OCI-LY3 (cell line): Measurements from ENCODE around the gene MKX.

ENCODE experiments used
- H2AFZ ChIP-seq: fragments of 200-600, 300-600 bp; shearing (Covaris generic); 2 replicates; pipeline ENCODE4 v1.6.0; 2014; ENCODE audit warnings: antibody characterized with exemption, low read depth, low read length
- H3K27ac ChIP-seq: fragments of 200-600, 300-600 bp; sonication (generic); 2 replicates; pipeline ENCODE4 v1.5.1; 2014; ENCODE audit warnings: mild to moderate bottlenecking, low read length, moderate library complexity, mixed read lengths
- H3K27me3 ChIP-seq: fragments of 200-600, 300-600 bp; sonication (generic); 2 replicates; pipeline ENCODE4 v1.6.1; 2014; ENCODE audit warnings: low read depth, low read length, mixed read lengths
- H3K36me3 ChIP-seq: fragments of 200-600, 300-600 bp; sonication (generic); replicated peaks from 2 replicates; pipeline ENCODE3; 2014; ENCODE audit warnings: low read depth, low read length, mixed read lengths
- H3K4me1 ChIP-seq: fragments of 300-600, 200-600 bp; sonication (generic); 2 replicates; pipeline ENCODE4 v1.6.1; 2014; ENCODE audit warnings: low read length, mixed read lengths
- H3K4me2 ChIP-seq: fragments of 200-600, 300-600 bp; sonication (generic); 2 replicates; pipeline ENCODE4 v1.6.1; 2014; ENCODE audit warnings: low read length, mixed read lengths
- H3K4me3 ChIP-seq: fragments of 300-600, 200-600 bp; sonication (generic); 2 replicates; pipeline ENCODE4 v1.5.1; 2014; ENCODE audit warnings: antibody characterized with exemption, mild to moderate bottlenecking, low read length, moderate library complexity
- H3K79me2 ChIP-seq: fragments of 300-600, 200-600 bp; shearing (Covaris generic); 2 replicates; pipeline ENCODE4 v1.6.1; 2014; ENCODE audit warnings: mild to moderate bottlenecking, low read length, mixed read lengths
- H3K9ac ChIP-seq: fragments of 300-600, 200-600 bp; shearing (Covaris generic); 2 replicates; pipeline ENCODE4 v1.6.0; 2014; ENCODE audit warnings: mild to moderate bottlenecking, low read length, moderate library complexity
- H3K9me3 ChIP-seq: fragments of 200-600, 300-600 bp; shearing (Covaris generic); 2 replicates; pipeline ENCODE4 v1.6.1; 2014; ENCODE audit warnings: low read length, mixed read lengths; ENCODE audit not compliant: insufficient read depth
- H4K20me1 ChIP-seq: fragments of 200-600, 300-600 bp; sonication (generic); 2 replicates; pipeline ENCODE4 v1.6.1; 2016; ENCODE audit warnings: low read length, mixed read lengths; ENCODE audit not compliant: insufficient read depth
- EZH2phosphoT487 ChIP-seq: fragments of 200-600 bp; shearing (Covaris generic); IDR thresholded peaks from 2 replicates; pipeline ENCODE4 v1.6.1; 2018; ENCODE audit warnings: antibody characterized with exemption, mixed run types, low read depth
- TF ChIP-seq, protein P1 (sequence below): fragments of 200-600, 300-600 bp; sonication (generic); IDR thresholded peaks from 2 replicates; pipeline ENCODE4 v1.5.1; 2014; ENCODE audit warnings: antibody characterized with exemption, low read length, low read depth

Gene MKX

DNA sequence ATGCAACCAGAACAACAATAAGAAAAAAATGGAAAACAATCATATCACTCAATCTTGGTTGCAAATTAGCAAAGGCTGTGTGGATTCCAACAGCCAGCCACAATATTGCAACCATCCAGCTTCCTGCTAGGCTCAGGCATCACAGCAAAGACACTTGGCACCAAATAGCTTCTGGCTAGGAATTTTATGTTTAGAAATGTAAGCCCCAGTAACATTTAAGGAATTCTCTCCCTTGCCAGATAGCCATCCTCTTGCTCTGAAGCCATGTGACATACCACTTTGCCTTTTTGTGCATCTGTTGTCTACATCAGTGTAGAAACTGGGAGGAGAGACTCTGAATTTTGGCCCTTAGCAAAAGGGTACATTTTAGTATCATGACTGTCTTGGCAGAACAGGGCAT lies 22.2 kb downstream of the MKX start:
- Histone ChIP-seq H4K20me1 (no peaks in the 10 kb centered on the region), H3K9me3 (no peaks in the 10 kb centered on the region), H3K27ac (no peak overlapping the region), H3K4me2 (no peak overlapping the region), H2AFZ (no peak overlapping the region), H3K4me3 (no peak overlapping the region), H3K27me3 (no peaks in the 10 kb centered on the region), H3K9ac (no peak overlapping the region), H3K36me3 (no peaks in the 10 kb centered on the region), H3K4me1 (no peaks in the 10 kb centered on the region), H3K79me2 (no peaks in the 10 kb centered on the region)
- TF ChIP-seq, protein P1, sequence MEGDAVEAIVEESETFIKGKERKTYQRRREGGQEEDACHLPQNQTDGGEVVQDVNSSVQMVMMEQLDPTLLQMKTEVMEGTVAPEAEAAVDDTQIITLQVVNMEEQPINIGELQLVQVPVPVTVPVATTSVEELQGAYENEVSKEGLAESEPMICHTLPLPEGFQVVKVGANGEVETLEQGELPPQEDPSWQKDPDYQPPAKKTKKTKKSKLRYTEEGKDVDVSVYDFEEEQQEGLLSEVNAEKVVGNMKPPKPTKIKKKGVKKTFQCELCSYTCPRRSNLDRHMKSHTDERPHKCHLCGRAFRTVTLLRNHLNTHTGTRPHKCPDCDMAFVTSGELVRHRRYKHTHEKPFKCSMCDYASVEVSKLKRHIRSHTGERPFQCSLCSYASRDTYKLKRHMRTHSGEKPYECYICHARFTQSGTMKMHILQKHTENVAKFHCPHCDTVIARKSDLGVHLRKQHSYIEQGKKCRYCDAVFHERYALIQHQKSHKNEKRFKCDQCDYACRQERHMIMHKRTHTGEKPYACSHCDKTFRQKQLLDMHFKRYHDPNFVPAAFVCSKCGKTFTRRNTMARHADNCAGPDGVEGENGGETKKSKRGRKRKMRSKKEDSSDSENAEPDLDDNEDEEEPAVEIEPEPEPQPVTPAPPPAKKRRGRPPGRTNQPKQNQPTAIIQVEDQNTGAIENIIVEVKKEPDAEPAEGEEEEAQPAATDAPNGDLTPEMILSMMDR: no peak
- no peak for TF ChIP-seq EZH2phosphoT487

DNA sequence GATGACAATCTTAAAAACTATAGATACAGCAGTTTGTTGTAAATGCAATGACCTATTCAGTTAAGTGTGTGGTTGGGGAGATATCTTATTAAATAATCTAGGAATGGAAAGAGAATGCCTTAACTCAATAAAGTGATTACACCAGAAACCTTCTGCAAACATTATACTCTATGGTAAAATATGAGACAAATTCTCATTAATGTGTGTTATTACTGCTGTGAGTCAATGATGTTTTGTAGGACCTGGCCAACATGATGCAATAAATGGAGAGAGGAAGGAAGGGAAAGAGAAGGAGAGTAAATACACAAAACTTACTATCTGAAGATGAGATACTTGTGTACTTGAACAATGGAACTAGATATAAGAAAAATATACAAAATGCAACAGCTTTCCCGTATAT lies 25.1 kb downstream of the MKX start:
- no peak overlapping the region for H3K9ac ChIP-seq
- no peaks in the 10 kb centered on the region for H4K20me1 ChIP-seq
- no peaks in the 10 kb centered on the region for H3K27me3 ChIP-seq
- no peaks in the 10 kb centered on the region for H3K9me3 ChIP-seq
- H3K4me2 ChIP-seq: no peak overlapping the region
- no peaks in the 10 kb centered on the region for H3K36me3 ChIP-seq
- no peak overlapping the region for H3K4me3 ChIP-seq
- H2AFZ ChIP-seq: no peak overlapping the region
- no peaks in the 10 kb centered on the region for H3K79me2 ChIP-seq
- H3K27ac ChIP-seq: no peak overlapping the region
- no peak for TF ChIP-seq EZH2phosphoT487
- TF ChIP-seq, protein P1: no peak
- no peaks in the 10 kb centered on the region for H3K4me1 ChIP-seq

DNA sequence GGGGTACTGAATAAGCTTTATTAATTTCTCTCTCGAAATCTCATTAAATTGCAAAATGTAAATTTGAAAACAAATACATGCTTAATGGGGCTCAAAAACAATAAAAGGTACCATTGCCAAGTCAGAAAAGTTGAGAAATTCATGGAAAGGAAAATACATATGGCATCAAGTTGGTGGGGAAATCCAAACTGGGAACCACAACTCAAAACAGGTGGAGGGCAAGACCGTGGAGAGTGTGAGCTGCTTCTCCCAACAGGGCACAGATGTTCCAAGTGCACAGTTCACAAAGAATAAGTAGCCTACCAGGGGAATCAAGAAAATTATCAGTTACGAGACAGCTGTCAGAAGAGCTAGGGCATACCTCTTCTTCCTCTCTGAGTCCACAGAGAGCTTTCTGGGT lies 26.6 kb downstream of the MKX start:
- Histone ChIP-seq H3K36me3 (no peaks in the 10 kb centered on the region), H3K27ac (no peak overlapping the region), H3K9me3 (no peaks in the 10 kb centered on the region), H2AFZ (no peak overlapping the region), H4K20me1 (no peaks in the 10 kb centered on the region), H3K79me2 (no peaks in the 10 kb centered on the region), H3K4me3 (no peak overlapping the region), H3K27me3 (no peaks in the 10 kb centered on the region), H3K4me2 (no peak overlapping the region), H3K4me1 (no peaks in the 10 kb centered on the region), H3K9ac (no peak overlapping the region)
- TF ChIP-seq, protein P1: no peak
- no peak for TF ChIP-seq EZH2phosphoT487

DNA sequence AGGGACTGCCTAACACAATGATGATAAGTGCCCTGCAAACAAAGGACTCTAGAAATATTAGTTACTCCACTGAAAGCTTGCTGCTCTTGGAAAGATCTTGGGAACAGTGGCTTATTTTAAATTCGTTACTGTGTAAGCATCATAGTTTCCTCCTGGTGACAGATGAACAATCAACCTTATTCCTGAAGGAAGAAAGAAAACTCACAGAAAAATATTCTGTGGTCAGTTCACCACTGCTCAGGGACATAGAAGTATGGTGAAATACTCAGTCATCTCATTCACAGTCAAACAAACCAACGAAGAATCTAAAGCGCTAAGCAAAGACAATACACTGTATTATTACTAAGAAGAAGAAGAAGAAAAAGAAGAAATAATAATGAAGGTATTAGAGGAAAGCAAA lies 27.8 kb downstream of the MKX start:
- H3K9ac ChIP-seq: no peak overlapping the region
- no peak overlapping the region for H3K4me2 ChIP-seq
- TF ChIP-seq EZH2phosphoT487: no peak
- TF ChIP-seq, protein P1: no peak
- no peak overlapping the region for H2AFZ ChIP-seq
- no peak overlapping the region for H3K27ac ChIP-seq
- no peaks in the 10 kb centered on the region for H3K79me2 ChIP-seq
- no peak overlapping the region for H3K4me3 ChIP-seq
- H3K9me3 ChIP-seq: no peaks in the 10 kb centered on the region
- no peaks in the 10 kb centered on the region for H3K4me1 ChIP-seq
- H3K36me3 ChIP-seq: no peaks in the 10 kb centered on the region
- no peaks in the 10 kb centered on the region for H4K20me1 ChIP-seq
- no peaks in the 10 kb centered on the region for H3K27me3 ChIP-seq
